ENCODE data around the gene UBR3. TPM values are rescaled to one million over a fixed set of nuclear protein-coding genes. Genes with fewer than 3 reads are reported as not detected.
"Not testable (repeated sequence)": the region's sequence is repeated elsewhere in the genome, so short reads cannot be mapped to it uniquely, and the experiment has no call there.

The UBR3 gene
- total RNA-seq, 1 experiment from 2014 or later: 30.0 TPM

DNA sequence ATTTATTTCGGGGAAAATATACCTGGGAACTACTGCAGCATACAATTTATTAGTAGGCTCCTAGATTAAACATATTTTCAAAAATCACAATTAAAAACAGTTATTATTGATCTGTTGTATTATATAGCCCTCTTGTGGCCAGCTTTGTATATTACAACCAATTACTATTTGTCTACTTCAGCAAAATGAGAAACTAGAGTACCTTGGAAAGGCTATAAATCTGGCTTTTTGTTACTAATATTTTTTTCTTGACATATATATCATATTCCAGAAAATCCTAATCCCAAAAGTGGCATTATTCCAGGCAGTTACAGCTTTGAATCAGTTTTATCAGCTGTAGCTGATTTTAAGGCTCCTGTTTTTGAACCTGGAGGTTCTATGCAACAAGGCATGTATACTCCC is 101.2 kb downstream of the UBR3 start:
- ChIA-PET CTCF (interaction anchor here (0.6 to 1.5 kb wide), 13 partner anchors 19 to 1688 kb away, joined by 3 to 5 read pairs (median 3); partner anchors contain the start of genes FASTKD1, METTL5 and UBR3), POLR2A (interaction anchor here (1.0 to 2.6 kb wide), 4 partner anchors 100 to 109 kb away, joined by 3 to 13 read pairs (median 4); partner anchors contain the start of genes METTL5 and UBR3)
- intact Hi-C loops (cut with micrococcal nuclease): loop anchor here (1.0 to 5.0 kb wide), 3 partner anchors 104 to 476 kb away; partner anchors contain the start of gene METTL5
- H3K4me1 Mint-ChIP-seq (ENCODE audit: insufficient read depth, unreplicated experiment): no peaks in the 10 kb centered on the region
- peak; percentile 56 for DNase-seq (ENCODE audit: unreplicated experiment)
- TF ChIP-seq, protein P1, sequence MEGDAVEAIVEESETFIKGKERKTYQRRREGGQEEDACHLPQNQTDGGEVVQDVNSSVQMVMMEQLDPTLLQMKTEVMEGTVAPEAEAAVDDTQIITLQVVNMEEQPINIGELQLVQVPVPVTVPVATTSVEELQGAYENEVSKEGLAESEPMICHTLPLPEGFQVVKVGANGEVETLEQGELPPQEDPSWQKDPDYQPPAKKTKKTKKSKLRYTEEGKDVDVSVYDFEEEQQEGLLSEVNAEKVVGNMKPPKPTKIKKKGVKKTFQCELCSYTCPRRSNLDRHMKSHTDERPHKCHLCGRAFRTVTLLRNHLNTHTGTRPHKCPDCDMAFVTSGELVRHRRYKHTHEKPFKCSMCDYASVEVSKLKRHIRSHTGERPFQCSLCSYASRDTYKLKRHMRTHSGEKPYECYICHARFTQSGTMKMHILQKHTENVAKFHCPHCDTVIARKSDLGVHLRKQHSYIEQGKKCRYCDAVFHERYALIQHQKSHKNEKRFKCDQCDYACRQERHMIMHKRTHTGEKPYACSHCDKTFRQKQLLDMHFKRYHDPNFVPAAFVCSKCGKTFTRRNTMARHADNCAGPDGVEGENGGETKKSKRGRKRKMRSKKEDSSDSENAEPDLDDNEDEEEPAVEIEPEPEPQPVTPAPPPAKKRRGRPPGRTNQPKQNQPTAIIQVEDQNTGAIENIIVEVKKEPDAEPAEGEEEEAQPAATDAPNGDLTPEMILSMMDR (IDR thresholded peaks at IDR 0.05; ENCODE audit: unreplicated experiment): peak; percentile 61
- no peak overlapping the region for H3K27ac Mint-ChIP-seq (ENCODE audit: low read depth, unreplicated experiment)
- H3K9me3 Mint-ChIP-seq (ENCODE audit: unreplicated experiment): no peaks in the 10 kb centered on the region
- BruUV-seq (replicated peaks): no TSS peak
- H3K27me3 Mint-ChIP-seq (ENCODE audit: insufficient read depth, unreplicated experiment): no peaks in the 10 kb centered on the region
- no peak overlapping the region for H3K4me3 Mint-ChIP-seq (ENCODE audit: unreplicated experiment)
- peaks cover 30% of the 10 kb centered on the region for H3K36me3 Mint-ChIP-seq (ENCODE audit: insufficient read depth, unreplicated experiment)

DNA sequence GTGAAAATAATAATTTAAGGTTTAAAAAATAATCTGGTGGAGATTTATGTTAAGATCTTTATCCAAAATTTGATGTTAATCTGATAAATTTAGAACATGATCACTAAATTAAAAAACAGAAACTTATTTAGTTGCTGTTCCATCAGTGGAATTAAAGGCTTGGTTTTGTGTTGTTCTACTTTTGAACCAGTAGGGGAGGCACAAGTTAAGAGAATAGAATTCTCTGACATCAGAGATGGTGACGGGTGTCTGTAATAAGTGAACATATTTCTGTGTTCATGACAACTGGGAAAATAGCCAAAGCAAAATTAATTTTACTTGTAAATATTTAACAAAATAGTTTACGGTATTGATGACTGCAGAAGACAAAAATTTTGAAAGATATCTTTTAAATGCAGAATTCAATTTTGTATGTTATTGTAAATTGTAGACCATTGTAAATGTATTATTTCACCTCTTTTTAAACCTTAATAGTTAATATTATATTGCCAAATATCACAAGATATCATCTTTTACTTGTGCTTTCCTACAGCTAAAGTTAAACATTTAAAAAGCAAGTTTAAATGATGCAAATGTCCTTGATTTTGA is 106.0 kb downstream of the UBR3 start:
- DNase-seq (ENCODE audit: unreplicated experiment): peak; percentile 48
- BruUV-seq (replicated peaks): no TSS peak
- CTCF ChIA-PET: interaction anchor here (1.3 kb wide), 1 partner anchor 485 kb away, joined by 3 read pairs; no protein-coding TSS in a partner anchor
- TF ChIP-seq, protein P1 (IDR thresholded peaks at IDR 0.05; ENCODE audit: unreplicated experiment): peak; percentile 52
- no peak overlapping the region for H3K4me3 Mint-ChIP-seq (ENCODE audit: unreplicated experiment)
- POLR2A ChIA-PET: no interaction called here
- no peak overlapping the region for H3K27ac Mint-ChIP-seq (ENCODE audit: low read depth, unreplicated experiment)
- no peaks in the 10 kb centered on the region for H3K27me3 Mint-ChIP-seq (ENCODE audit: insufficient read depth, unreplicated experiment)
- H3K9me3 Mint-ChIP-seq (ENCODE audit: unreplicated experiment): no peaks in the 10 kb centered on the region
- H3K36me3 Mint-ChIP-seq (ENCODE audit: insufficient read depth, unreplicated experiment): peaks cover 26% of the 10 kb centered on the region
- intact Hi-C loops (cut with micrococcal nuclease): loop anchor here (1.0 to 10.0 kb wide), 4 partner anchors 304 to 882 kb away; partner anchors contain the start of gene GAD1
- H3K4me1 Mint-ChIP-seq (ENCODE audit: insufficient read depth, unreplicated experiment): no peaks in the 10 kb centered on the region

DNA sequence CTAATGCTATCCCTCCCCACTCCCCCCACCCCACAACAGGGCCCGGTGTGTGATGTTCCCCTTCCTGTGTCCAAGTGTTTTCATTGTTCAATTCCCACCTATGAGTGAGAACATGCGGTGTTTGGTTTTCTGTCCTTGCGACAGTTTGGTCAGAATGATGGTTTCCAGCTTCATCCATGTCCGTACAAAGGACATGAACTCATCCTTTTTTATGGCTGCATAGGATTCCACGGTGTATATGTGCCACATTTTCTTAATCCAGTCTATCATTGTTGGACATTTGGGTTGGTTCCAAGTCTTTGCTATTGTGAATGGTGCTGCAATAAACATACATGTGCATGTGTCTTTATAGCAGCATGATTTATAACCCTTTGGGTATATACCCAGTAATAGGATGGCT is 109.4 kb downstream of the UBR3 start:
- H3K27me3 Mint-ChIP-seq (ENCODE audit: insufficient read depth, unreplicated experiment); DNase-seq (ENCODE audit: unreplicated experiment); H3K4me1 Mint-ChIP-seq (ENCODE audit: insufficient read depth, unreplicated experiment); H3K4me3 Mint-ChIP-seq (ENCODE audit: unreplicated experiment); POLR2A ChIA-PET; H3K27ac Mint-ChIP-seq (ENCODE audit: low read depth, unreplicated experiment); BruUV-seq (replicated peaks); H3K9me3 Mint-ChIP-seq (ENCODE audit: unreplicated experiment): not testable (repeated sequence)
- intact Hi-C loops (cut with micrococcal nuclease): loop anchor here (10.0 kb wide), 1 partner anchor 878 kb away; the partner anchor contains the start of gene GAD1
- CTCF ChIA-PET: interaction anchor here (0.6 kb wide), 1 partner anchor 407 kb away, joined by 3 read pairs; no protein-coding TSS in a partner anchor
- H3K36me3 Mint-ChIP-seq (ENCODE audit: insufficient read depth, unreplicated experiment): peaks cover 16% of the 10 kb centered on the region

DNA sequence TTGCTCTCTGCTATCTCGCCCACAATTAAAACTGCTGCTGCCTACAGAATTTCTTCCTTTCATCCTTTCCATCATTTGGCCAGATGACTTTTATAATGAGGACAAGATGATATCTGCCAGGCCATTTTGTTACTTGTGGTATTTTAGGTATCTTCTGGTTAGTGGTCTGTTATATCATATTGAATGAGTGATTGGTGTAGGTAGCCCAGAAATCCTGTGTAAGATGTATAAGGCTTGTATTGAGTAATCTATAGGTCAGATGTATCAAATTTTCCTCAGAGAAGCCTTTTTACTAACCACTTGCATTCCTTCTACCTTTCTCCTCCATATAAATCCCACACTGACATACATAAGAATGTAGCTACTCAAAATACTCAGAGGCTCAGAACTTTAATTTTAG is 118.3 kb downstream of the UBR3 start:
- intact Hi-C loops (cut with micrococcal nuclease): no loop called here
- H3K9me3 Mint-ChIP-seq (ENCODE audit: unreplicated experiment): no peaks in the 10 kb centered on the region
- CTCF ChIA-PET: no interaction called here
- no peak for DNase-seq (ENCODE audit: unreplicated experiment)
- POLR2A ChIA-PET: no interaction called here
- H3K4me3 Mint-ChIP-seq (ENCODE audit: unreplicated experiment): no peak overlapping the region
- peaks cover 47% of the 10 kb centered on the region for H3K36me3 Mint-ChIP-seq (ENCODE audit: insufficient read depth, unreplicated experiment)
- no peaks in the 10 kb centered on the region for H3K4me1 Mint-ChIP-seq (ENCODE audit: insufficient read depth, unreplicated experiment)
- TF ChIP-seq, protein P1 (IDR thresholded peaks at IDR 0.05; ENCODE audit: unreplicated experiment): no peak
- no peaks in the 10 kb centered on the region for H3K27me3 Mint-ChIP-seq (ENCODE audit: insufficient read depth, unreplicated experiment)
- no TSS peak for BruUV-seq (replicated peaks)
- H3K27ac Mint-ChIP-seq (ENCODE audit: low read depth, unreplicated experiment): no peak overlapping the region

Data from MCF 10A (cell line).